H9 (cell line): ENCODE measurements around the gene MSL1. TPM values are rescaled to one million over a fixed set of nuclear protein-coding genes. Genes with fewer than 3 reads are reported as not detected.
A peak's percentile ranks its signal among the peaks of the same experiment; 100 is the strongest.

ENCODE experiments used
- DNase-seq: peaks from one replicate; pipeline ENCODE4 v3.0.0-alpha.2; 2017
- H2AFZ ChIP-seq: one replicate; pipeline ENCODE4 v1.6.1; 2013; ENCODE audit warnings: mild to moderate bottlenecking, low read length, control low read depth, moderate library complexity
- H2AK5ac ChIP-seq: 2 replicates; pipeline ENCODE4 v1.6.1; 2013; ENCODE audit warnings: low read length, control low read depth, mixed read lengths; ENCODE audit not compliant: insufficient read length
- H2BK120ac ChIP-seq: one replicate; pipeline ENCODE4 v1.6.1; 2013; ENCODE audit warnings: low read depth, mild to moderate bottlenecking, low read length, control low read depth, inconsistent platforms; ENCODE audit not compliant: poor library complexity, severe bottlenecking
- H2BK12ac ChIP-seq: 2 replicates; pipeline ENCODE4 v1.6.1; 2013; ENCODE audit warnings: low read length, control low read depth, mixed read lengths, low read depth; ENCODE audit not compliant: insufficient read length
- H2BK15ac ChIP-seq: 2 replicates; pipeline ENCODE4 v1.6.1; 2013; ENCODE audit warnings: low read depth, low read length, control low read depth
- H2BK20ac ChIP-seq: one replicate; pipeline ENCODE4 v1.6.1; 2013; ENCODE audit warnings: low read depth, mild to moderate bottlenecking, low read length, control low read depth, inconsistent platforms; ENCODE audit not compliant: poor library complexity, severe bottlenecking
- H2BK5ac ChIP-seq: 2 replicates; pipeline ENCODE4 v1.6.1; 2013; ENCODE audit warnings: low read length, control low read depth, mixed read lengths; ENCODE audit not compliant: insufficient read length
- H3K14ac ChIP-seq: 2 replicates; pipeline ENCODE4 v1.6.1; 2013; ENCODE audit warnings: low read length, control low read depth; ENCODE audit not compliant: insufficient read depth
- H3K18ac ChIP-seq: 2 replicates; pipeline ENCODE4 v1.6.1; 2013; ENCODE audit warnings: low read depth, mild to moderate bottlenecking, mixed read lengths, low read length, control low read depth; ENCODE audit not compliant: insufficient read length
- H3K23ac ChIP-seq: 2 replicates; pipeline ENCODE4 v1.6.1; 2013; ENCODE audit warnings: low read length, control low read depth, mixed read lengths, low read depth; ENCODE audit not compliant: insufficient read length
- H3K23me2 ChIP-seq: 2 replicates; pipeline ENCODE4 v1.6.1; 2013; ENCODE audit warnings: low read depth, mild to moderate bottlenecking, mixed read lengths, low read length, control low read depth; ENCODE audit not compliant: insufficient read length, poor library complexity, severe bottlenecking
- H3K27ac ChIP-seq: 2 replicates; pipeline ENCODE4 v1.5.1; 2013; ENCODE audit warnings: low read length, control low read depth, mixed read lengths, low read depth; ENCODE audit not compliant: insufficient read length
- H3K27me3 ChIP-seq: 2 replicates; pipeline ENCODE4 v1.6.1; 2013; ENCODE audit warnings: low read length, control low read depth, inconsistent platforms; ENCODE audit not compliant: insufficient read depth
- H3K4ac ChIP-seq: 2 replicates; pipeline ENCODE4 v1.6.1; 2013; ENCODE audit warnings: low read depth, mild to moderate bottlenecking, control low read depth, inconsistent platforms, low read length, moderate library complexity
- H3K4me1 ChIP-seq: 2 replicates; pipeline ENCODE4 v1.6.1; 2013; ENCODE audit warnings: low read length, control low read depth, inconsistent platforms; ENCODE audit not compliant: insufficient read depth
- H3K4me2 ChIP-seq: 2 replicates; pipeline ENCODE4 v1.6.1; 2013; ENCODE audit warnings: low read length, control low read depth, mixed read lengths; ENCODE audit not compliant: insufficient read length, insufficient read depth
- H3K56ac ChIP-seq: 2 replicates; pipeline ENCODE4 v1.6.1; 2013; ENCODE audit warnings: low read depth, mild to moderate bottlenecking, mixed read lengths, low read length, control low read depth; ENCODE audit not compliant: insufficient read length
- H3K79me1 ChIP-seq: 2 replicates; pipeline ENCODE4 v1.6.1; 2013; ENCODE audit warnings: low read depth, mild to moderate bottlenecking, moderate library complexity, low read length, control low read depth, inconsistent platforms; ENCODE audit not compliant: insufficient read depth, poor library complexity, severe bottlenecking
- H3K79me2 ChIP-seq: 2 replicates; pipeline ENCODE4 v1.6.1; 2013; ENCODE audit warnings: low read length, control low read depth, inconsistent platforms; ENCODE audit not compliant: insufficient read depth
- H3K9ac ChIP-seq: 2 replicates; pipeline ENCODE4 v1.6.1; 2013; ENCODE audit warnings: low read length, control low read depth, mixed read lengths; ENCODE audit not compliant: insufficient read length; ENCODE audit errors: extremely low read depth
- H3K9me3 ChIP-seq: one replicate; pipeline ENCODE4 v1.6.1; 2013; ENCODE audit warnings: low read depth, low read length, inconsistent platforms; ENCODE audit not compliant: control insufficient read depth
- H3T11ph ChIP-seq: one replicate; pipeline ENCODE4 v1.6.1; 2013; ENCODE audit warnings: mild to moderate bottlenecking, low read length, control low read depth, inconsistent platforms
- H4K20me1 ChIP-seq: one replicate; pipeline ENCODE4 v1.6.1; 2013; ENCODE audit not compliant: control insufficient read depth, insufficient read length, insufficient read depth
- H4K5ac ChIP-seq: 2 replicates; pipeline ENCODE4 v1.6.1; 2013; ENCODE audit warnings: low read depth, mild to moderate bottlenecking, mixed read lengths, low read length, control low read depth; ENCODE audit not compliant: insufficient read length
- H4K8ac ChIP-seq: replicated peaks from 2 replicates; pipeline ENCODE4 v1.6.1; 2013; ENCODE audit warnings: low read length, control low read depth, mixed read lengths, low read depth; ENCODE audit not compliant: insufficient read length
- H4K91ac ChIP-seq: 2 replicates; pipeline ENCODE4 v1.6.1; 2013; ENCODE audit warnings: low read depth, mild to moderate bottlenecking, moderate library complexity, mixed read lengths, low read length, control low read depth; ENCODE audit not compliant: insufficient read length
- H3K27ac Mint-ChIP-seq, 3 experiments: 2 replicates in 2 of 3; 3 replicates in 1 of 3; pipeline ENCODE4 v1.8.0; 2020 to 2021; ENCODE audit warnings: mixed read lengths in 3 of 3, mild to moderate bottlenecking in 1 of 3, moderate library complexity in 1 of 3
- H3K27me3 Mint-ChIP-seq: 2 replicates; pipeline ENCODE4 v1.8.0; 2021; ENCODE audit warnings: low read depth, mild to moderate bottlenecking, moderate library complexity, mixed read lengths
- H3K36me3 Mint-ChIP-seq, 3 experiments: 2 replicates in 2 of 3; 3 replicates in 1 of 3; pipeline ENCODE4 v1.8.0; 2020 to 2021; ENCODE audit warnings: low read depth in 3 of 3, mixed read lengths in 3 of 3; ENCODE audit not compliant: insufficient read depth in 1 of 3
- H3K4me1 Mint-ChIP-seq, 2 experiments: 2 replicates each; pipeline ENCODE4 v1.8.0; 2020; ENCODE audit warnings: mixed read lengths in 2 of 2
- H3K4me3 Mint-ChIP-seq, 2 experiments: 2 replicates in 1 of 2; 3 replicates in 1 of 2; pipeline ENCODE4 v1.8.0; 2020 to 2021; ENCODE audit warnings: mild to moderate bottlenecking in 2 of 2, mixed read lengths in 2 of 2, moderate library complexity in 1 of 2
- H3K9me3 Mint-ChIP-seq, 2 experiments: 2 replicates in 1 of 2; 3 replicates in 1 of 2; pipeline ENCODE4 v1.8.0; 2020; ENCODE audit warnings: mild to moderate bottlenecking in 2 of 2, mixed read lengths in 2 of 2, moderate library complexity in 1 of 2
- CTCF ChIP-seq: fragments of 200-600 bp; sonication (generic); conservative IDR thresholded peaks from 3 replicates; pipeline ENCODE4 v1.8.0; 2021; ENCODE audit warnings: antibody characterized with exemption, mild to moderate bottlenecking
- WGBS: extraction: QIAGEN DNeasy Blood & Tissue Kit; methylation state at CpG from one replicate; pipeline ENCODE4 v1.1.7; 2013; ENCODE audit warnings: missing lambda C conversion rate, low lambda C conversion rate, mixed read lengths; ENCODE audit not compliant: insufficient read length; ENCODE audit errors: extremely low coverage; 5-methylcytosine and 5-hydroxymethylcytosine counted together
- total RNA-seq: library from RNA; stranded (reverse); gene quantifications from 2 replicates; pipeline ENCODE4 v1.2.1, GENCODE V29; 2021

The MSL1 gene
- total RNA-seq, 1 experiment from 2014 or later: 105 TPM

GRCh38 chr17:40093580-40094201 lies 28.1 kb upstream of the MSL1 start:
- no peak overlapping the region for H2AFZ ChIP-seq
- no peak overlapping the region for H3K9ac ChIP-seq
- no peaks in the 10 kb centered on the region for H3K79me2 ChIP-seq
- H3K27me3 Mint-ChIP-seq: peaks cover 4% of the 10 kb centered on the region
- no peak for TF ChIP-seq CTCF
- peaks cover 5% of the 10 kb centered on the region; the same call in 1 of the 2 replicates for H3K4me1 ChIP-seq
- H2BK12ac ChIP-seq: no peak overlapping the region
- no peak overlapping the region for H3K56ac ChIP-seq
- no CpG with 5 or more reads among the region's 16 CpGs for WGBS
- H3K14ac ChIP-seq: no peak overlapping the region
- peaks cover 19 to 52% of the 10 kb centered on the region in 2 experiments for H3K4me1 Mint-ChIP-seq
- no peak overlapping the region for H4K91ac ChIP-seq
- H3K4me2 ChIP-seq: no peak overlapping the region
- peaks cover 32 to 49% (median 38%) of the 10 kb centered on the region in 3 experiments for H3K36me3 Mint-ChIP-seq
- no peaks in the 10 kb centered on the region for H3K27me3 ChIP-seq
- no peaks in the 10 kb centered on the region for H3K79me1 ChIP-seq
- H3K4me3 Mint-ChIP-seq: no peak overlapping the region
- no peaks in the 10 kb centered on the region for H3K23me2 ChIP-seq
- H3K4ac ChIP-seq: no peak overlapping the region
- DNase-seq: no peak
- no peak overlapping the region for H4K5ac ChIP-seq
- no peak overlapping the region for H2BK15ac ChIP-seq
- H3K27ac Mint-ChIP-seq: peak overlapping the region in 1 of 3 experiments; percentile 41; a peak in 3 of 7 replicates
- no peak overlapping the region for H3K18ac ChIP-seq
- H2AK5ac ChIP-seq: no peak overlapping the region
- no peaks in the 10 kb centered on the region for H3K9me3 ChIP-seq
- no peaks in the 10 kb centered on the region for H4K20me1 ChIP-seq
- H3K9me3 Mint-ChIP-seq: peaks cover 0 to 2% of the 10 kb centered on the region in 2 experiments; a peak in 1 of 5 replicates
- H3T11ph ChIP-seq: no peak overlapping the region
- no peak overlapping the region for H2BK120ac ChIP-seq
- no peak overlapping the region for H2BK20ac ChIP-seq
- no peak overlapping the region for H4K8ac ChIP-seq
- H2BK5ac ChIP-seq: no peak overlapping the region
- H3K23ac ChIP-seq: no peak overlapping the region
- H3K27ac ChIP-seq: no peak overlapping the region
